Measurements from ENCODE around the gene FSIP2. TPM values are rescaled to one million over a fixed set of nuclear protein-coding genes. Genes with fewer than 3 reads are reported as not detected.

Gene FSIP2
- total RNA-seq, 4 donors from 2014 or later, result under 0.01 to 4.3 (median 1.2) TPM

DNA sequence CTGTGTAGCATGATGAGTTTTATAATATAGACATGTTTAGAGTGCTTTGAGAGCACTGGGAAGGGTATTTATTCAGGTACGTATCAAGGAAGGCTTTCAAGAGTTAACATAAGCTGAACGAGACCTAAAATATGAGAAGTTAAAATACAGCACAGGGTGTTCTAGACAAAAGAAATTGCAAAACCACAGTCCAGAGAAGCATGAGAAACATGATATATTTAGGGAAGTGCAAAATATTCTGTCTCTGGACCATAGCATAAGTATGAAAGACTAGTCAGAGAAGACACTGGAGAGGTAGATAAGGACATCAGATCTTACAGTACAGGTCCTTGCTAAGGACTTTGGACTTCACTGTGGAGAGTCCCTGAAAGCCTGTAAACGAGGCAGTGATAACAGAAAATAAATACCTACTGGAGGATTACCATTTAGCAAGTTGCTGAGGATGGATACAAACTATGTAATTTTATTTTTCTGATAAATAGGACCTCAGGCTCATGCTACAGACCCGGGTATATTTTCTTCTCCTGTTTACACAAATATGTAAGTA lies 43.7 kb downstream of the FSIP2 start:
- TF ChIP-seq, protein P1, sequence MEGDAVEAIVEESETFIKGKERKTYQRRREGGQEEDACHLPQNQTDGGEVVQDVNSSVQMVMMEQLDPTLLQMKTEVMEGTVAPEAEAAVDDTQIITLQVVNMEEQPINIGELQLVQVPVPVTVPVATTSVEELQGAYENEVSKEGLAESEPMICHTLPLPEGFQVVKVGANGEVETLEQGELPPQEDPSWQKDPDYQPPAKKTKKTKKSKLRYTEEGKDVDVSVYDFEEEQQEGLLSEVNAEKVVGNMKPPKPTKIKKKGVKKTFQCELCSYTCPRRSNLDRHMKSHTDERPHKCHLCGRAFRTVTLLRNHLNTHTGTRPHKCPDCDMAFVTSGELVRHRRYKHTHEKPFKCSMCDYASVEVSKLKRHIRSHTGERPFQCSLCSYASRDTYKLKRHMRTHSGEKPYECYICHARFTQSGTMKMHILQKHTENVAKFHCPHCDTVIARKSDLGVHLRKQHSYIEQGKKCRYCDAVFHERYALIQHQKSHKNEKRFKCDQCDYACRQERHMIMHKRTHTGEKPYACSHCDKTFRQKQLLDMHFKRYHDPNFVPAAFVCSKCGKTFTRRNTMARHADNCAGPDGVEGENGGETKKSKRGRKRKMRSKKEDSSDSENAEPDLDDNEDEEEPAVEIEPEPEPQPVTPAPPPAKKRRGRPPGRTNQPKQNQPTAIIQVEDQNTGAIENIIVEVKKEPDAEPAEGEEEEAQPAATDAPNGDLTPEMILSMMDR (IDR thresholded peaks at IDR 0.05), result no peak
- TF ChIP-seq POLR2A (IDR thresholded peaks at IDR 0.05), result no peak
- Histone ChIP-seq H3K36me3 (no peaks in the 10 kb centered on the region), H3K4me1 (no peaks in the 10 kb centered on the region), H3K4me3 (no peak overlapping the region), H3K9me3 (no peaks in the 10 kb centered on the region), H3K27ac (no peak overlapping the region), H3K27me3 (no peaks in the 10 kb centered on the region)
- intact Hi-C loops (cut with DNase I; ENCODE audit: low total_unique reads), result no loop called here
- no peak for DNase-seq

GRCh38 chr2:185785156-185785555 lies 46.6 kb downstream of the FSIP2 start:
- Histone ChIP-seq H3K27me3 (no peaks in the 10 kb centered on the region), H3K9me3 (no peaks in the 10 kb centered on the region), H3K36me3 (no peaks in the 10 kb centered on the region), H3K4me1 (no peaks in the 10 kb centered on the region), H3K27ac (no peak overlapping the region), H3K4me3 (no peak overlapping the region)
- TF ChIP-seq, protein P1 (IDR thresholded peaks at IDR 0.05), result no peak
- TF ChIP-seq POLR2A (IDR thresholded peaks at IDR 0.05), result no peak
- no peak for DNase-seq
- intact Hi-C loops (cut with DNase I; ENCODE audit: low total_unique reads), result no loop called here

DNA sequence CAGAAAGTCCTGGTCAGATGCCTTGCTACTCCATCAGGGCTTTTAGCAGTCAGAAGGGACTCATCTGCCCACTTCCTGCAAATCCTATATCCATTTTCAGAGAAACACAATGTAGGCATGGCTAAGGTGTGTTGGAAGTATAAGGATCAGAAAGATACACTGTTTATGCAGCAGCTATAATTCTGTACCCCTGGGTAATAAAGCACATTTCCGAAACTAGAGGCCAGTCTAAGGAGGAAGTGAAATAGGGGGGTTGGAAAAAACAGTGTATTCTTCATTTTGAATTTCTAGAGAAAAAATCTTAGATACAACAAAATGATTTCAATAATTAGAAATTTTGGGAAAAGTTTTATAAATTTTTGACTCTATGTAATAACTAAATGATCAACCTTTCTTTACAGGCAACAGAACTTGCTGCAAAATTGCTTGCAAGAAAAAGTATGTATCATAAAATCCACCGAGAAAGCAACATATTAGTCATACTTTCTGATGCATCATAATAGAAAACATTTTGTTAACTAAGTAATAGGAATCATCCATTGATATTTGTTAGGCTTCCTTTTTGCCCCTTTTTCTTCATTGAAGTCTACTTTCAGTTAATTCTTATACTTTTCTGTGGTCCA lies 47.4 kb downstream of the FSIP2 start:
- H3K4me1 ChIP-seq, result no peaks in the 10 kb centered on the region
- intact Hi-C loops (cut with DNase I; ENCODE audit: low total_unique reads), result no loop called here
- H3K4me3 ChIP-seq, result no peak overlapping the region
- H3K27ac ChIP-seq, result no peak overlapping the region
- no peaks in the 10 kb centered on the region for H3K9me3 ChIP-seq
- TF ChIP-seq, protein P1 (IDR thresholded peaks at IDR 0.05), result no peak
- no peak for TF ChIP-seq POLR2A (IDR thresholded peaks at IDR 0.05)
- no peaks in the 10 kb centered on the region for H3K36me3 ChIP-seq
- DNase-seq, result no peak
- H3K27me3 ChIP-seq, result no peaks in the 10 kb centered on the region

DNA sequence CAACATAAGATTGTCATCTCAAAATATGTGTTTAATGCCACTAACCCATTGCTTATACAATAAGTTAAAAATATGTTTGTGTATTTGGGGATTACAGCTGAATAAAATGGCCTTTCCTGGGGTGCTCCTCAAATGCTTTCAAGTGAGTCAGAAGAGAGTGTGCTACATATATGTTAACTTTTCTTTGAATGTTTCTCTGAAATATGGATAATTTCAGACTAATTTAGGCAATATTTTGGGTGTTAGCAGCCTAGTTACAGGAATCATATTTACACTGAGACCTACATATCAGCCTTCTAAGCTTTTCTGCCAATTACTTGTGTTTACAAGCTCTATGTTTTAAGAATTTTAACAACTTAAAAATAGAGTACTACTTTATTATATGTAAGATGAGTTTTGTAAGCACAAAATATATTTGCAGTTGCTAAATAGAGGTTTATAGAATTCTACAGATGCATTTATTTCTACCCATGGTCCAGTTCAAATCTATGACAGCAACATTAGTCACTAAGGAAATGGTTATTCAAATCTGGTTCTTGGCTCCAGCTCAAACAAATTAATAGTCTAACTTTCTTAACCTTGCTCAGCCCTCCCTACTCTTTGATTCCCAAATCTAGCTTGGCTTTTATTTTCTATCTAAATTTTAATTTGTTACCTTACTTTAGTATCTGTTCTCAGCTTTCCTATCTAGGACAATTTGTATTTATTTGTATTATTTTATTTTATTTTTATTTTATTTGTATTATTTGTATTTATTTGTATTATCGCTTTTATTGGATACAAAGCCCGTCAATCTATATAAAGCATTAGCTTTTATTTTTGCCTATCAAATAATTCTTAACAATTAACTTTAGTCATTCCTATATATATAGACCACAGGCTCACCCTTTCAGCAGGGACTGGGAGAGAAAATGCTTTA lies 48.9 kb downstream of the FSIP2 start:
- no peaks in the 10 kb centered on the region for H3K4me1 ChIP-seq
- H3K36me3 ChIP-seq, result no peaks in the 10 kb centered on the region
- DNase-seq, result no peak
- H3K4me3 ChIP-seq, result no peak overlapping the region
- intact Hi-C loops (cut with DNase I; ENCODE audit: low total_unique reads), result no loop called here
- no peaks in the 10 kb centered on the region for H3K9me3 ChIP-seq
- TF ChIP-seq, protein P1 (IDR thresholded peaks at IDR 0.05), result no peak
- no peak for TF ChIP-seq POLR2A (IDR thresholded peaks at IDR 0.05)
- no peaks in the 10 kb centered on the region for H3K27me3 ChIP-seq
- H3K27ac ChIP-seq, result no peak overlapping the region

DNA sequence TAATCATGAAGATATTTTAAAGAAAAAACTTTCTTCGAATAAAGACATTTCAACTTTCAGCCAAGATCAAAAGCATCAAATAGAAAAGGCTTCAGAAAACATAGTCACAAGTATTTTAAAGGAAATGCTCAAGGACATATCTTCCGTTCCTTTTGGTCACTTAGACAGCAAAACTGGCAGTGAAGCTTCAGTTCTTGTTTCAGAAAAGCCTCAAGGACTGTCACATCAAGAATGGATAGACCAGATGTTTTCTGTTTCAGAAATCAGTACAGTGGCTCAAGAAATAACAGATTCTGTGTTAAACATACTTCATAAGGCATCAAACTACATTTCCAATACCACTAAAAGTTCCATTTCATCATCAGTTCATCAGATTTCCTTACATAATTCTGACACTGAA lies 51.8 kb downstream of the FSIP2 start:
- H3K27me3 ChIP-seq, result no peaks in the 10 kb centered on the region
- intact Hi-C loops (cut with DNase I; ENCODE audit: low total_unique reads), result no loop called here
- H3K4me3 ChIP-seq, result no peak overlapping the region
- no peaks in the 10 kb centered on the region for H3K9me3 ChIP-seq
- H3K27ac ChIP-seq, result no peak overlapping the region
- no peaks in the 10 kb centered on the region for H3K36me3 ChIP-seq
- TF ChIP-seq POLR2A (IDR thresholded peaks at IDR 0.05), result no peak
- TF ChIP-seq, protein P1 (IDR thresholded peaks at IDR 0.05), result no peak
- H3K4me1 ChIP-seq, result no peaks in the 10 kb centered on the region
- DNase-seq, result no peak
